ENCODE measurements around the gene UHMK1.

DNA sequence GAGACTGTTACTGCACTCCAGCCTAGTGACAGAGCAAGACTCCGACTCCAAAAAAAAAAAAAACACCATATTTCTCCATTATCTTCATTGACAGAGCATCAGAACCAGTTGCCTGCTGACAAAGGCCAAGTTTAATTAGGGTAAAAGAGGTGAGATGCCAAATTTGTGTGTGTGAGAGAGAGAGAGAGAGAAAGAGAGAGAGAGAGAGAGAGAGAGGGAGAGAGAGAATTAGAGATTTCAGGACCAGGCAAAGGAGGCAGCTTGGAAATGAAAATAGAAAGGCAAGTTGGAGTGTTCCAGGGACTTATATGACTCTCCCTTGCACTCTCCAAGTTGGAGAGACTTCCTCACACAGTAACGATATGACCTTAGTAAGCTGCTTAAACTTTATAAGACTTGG is 39.6 kb downstream of the UHMK1 start:
- TF ChIP-seq CTCF (IDR thresholded peaks at IDR 0.05 in 4 of 5, conservative IDR thresholded peaks at IDR 0.05 in 1 of 5) (no peak), POLR2A (IDR thresholded peaks at IDR 0.05) (no peak)
